Nephron (organoid): ENCODE data around the gene AGRP.

Source experiments
- H3K27ac Mint-ChIP-seq, 3 experiments: 2 replicates each; pipeline ENCODE4 v1.8.0; 2020; ENCODE audit warnings: mixed read lengths in 3 of 3, mild to moderate bottlenecking in 2 of 3, moderate library complexity in 1 of 3
- H3K27me3 Mint-ChIP-seq: 2 replicates; pipeline ENCODE4 v1.8.0; 2021; ENCODE audit warnings: low read depth, mild to moderate bottlenecking, moderate library complexity, mixed read lengths
- H3K36me3 Mint-ChIP-seq: 2 replicates; pipeline ENCODE4 v1.8.0; 2020; ENCODE audit warnings: low read depth, mixed read lengths
- H3K4me1 Mint-ChIP-seq: 2 replicates; pipeline ENCODE4 v1.8.0; 2020; ENCODE audit warnings: mixed read lengths
- H3K4me3 Mint-ChIP-seq, 3 experiments: 2 replicates each; pipeline ENCODE4 v1.8.0; 2020; ENCODE audit warnings: mild to moderate bottlenecking in 3 of 3, mixed read lengths in 3 of 3, moderate library complexity in 2 of 3
- H3K9me3 Mint-ChIP-seq: 2 replicates; pipeline ENCODE4 v1.8.0; 2020; ENCODE audit warnings: mixed read lengths
- TF ChIP-seq, protein P1 (sequence below), 3 experiments: fragments of 200-600 bp; sonication (generic); IDR thresholded peaks; one replicate each; pipeline ENCODE4 v1.5.0; 2021; ENCODE audit warnings: antibody characterized with exemption in 3 of 3; ENCODE audit not compliant: unreplicated experiment in 3 of 3

Gene AGRP

GRCh38 chr16:67481561-67482232 is 1.6 kb downstream of the AGRP start:
- TF ChIP-seq, protein P1, sequence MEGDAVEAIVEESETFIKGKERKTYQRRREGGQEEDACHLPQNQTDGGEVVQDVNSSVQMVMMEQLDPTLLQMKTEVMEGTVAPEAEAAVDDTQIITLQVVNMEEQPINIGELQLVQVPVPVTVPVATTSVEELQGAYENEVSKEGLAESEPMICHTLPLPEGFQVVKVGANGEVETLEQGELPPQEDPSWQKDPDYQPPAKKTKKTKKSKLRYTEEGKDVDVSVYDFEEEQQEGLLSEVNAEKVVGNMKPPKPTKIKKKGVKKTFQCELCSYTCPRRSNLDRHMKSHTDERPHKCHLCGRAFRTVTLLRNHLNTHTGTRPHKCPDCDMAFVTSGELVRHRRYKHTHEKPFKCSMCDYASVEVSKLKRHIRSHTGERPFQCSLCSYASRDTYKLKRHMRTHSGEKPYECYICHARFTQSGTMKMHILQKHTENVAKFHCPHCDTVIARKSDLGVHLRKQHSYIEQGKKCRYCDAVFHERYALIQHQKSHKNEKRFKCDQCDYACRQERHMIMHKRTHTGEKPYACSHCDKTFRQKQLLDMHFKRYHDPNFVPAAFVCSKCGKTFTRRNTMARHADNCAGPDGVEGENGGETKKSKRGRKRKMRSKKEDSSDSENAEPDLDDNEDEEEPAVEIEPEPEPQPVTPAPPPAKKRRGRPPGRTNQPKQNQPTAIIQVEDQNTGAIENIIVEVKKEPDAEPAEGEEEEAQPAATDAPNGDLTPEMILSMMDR (IDR thresholded peaks at IDR 0.05; ENCODE audit: unreplicated experiment in 3 of 3), result no peak
- peaks cover 3% of the 10 kb centered on the region for H3K27me3 Mint-ChIP-seq
- peak overlapping the region; percentile 97 to 100 (median 99) for H3K4me3 Mint-ChIP-seq
- H3K27ac Mint-ChIP-seq, result peak overlapping the region; percentile 97 to 99 (median 99)
- H3K4me1 Mint-ChIP-seq, result peaks cover 21% of the 10 kb centered on the region
- H3K36me3 Mint-ChIP-seq, result no peaks in the 10 kb centered on the region
- H3K9me3 Mint-ChIP-seq, result no peaks in the 10 kb centered on the region

GRCh38 chr16:67480833-67481560 is 2.4 kb downstream of the AGRP start, which contains the start of gene ATP6V0D1:
ATP6V0D1 (minus strand) TSS chr16:67481157; CDS start chr16:67481086, 71 bp downstream.
- TF ChIP-seq, protein P1 (IDR thresholded peaks at IDR 0.05; ENCODE audit: unreplicated experiment in 3 of 3), result peak; percentile 84 to 92 (median 90)
- H3K36me3 Mint-ChIP-seq, result no peaks in the 10 kb centered on the region
- peak within 1 kb of the TSS; percentile 97 to 100 (median 99) for H3K4me3 Mint-ChIP-seq
- peaks cover 3% of the 10 kb centered on the region for H3K27me3 Mint-ChIP-seq
- H3K27ac Mint-ChIP-seq, result peak within 1 kb of the TSS; percentile 97 to 99 (median 99)
- H3K9me3 Mint-ChIP-seq, result no peaks in the 10 kb centered on the region
- H3K4me1 Mint-ChIP-seq, result peaks cover 21% of the 10 kb centered on the region

GRCh38 chr16:67477960-67478554 is 5.3 kb downstream of the AGRP start:
- TF ChIP-seq, protein P1 (IDR thresholded peaks at IDR 0.05; ENCODE audit: unreplicated experiment in 3 of 3), result no peak
- Mint-ChIP-seq H3K27me3 (peaks cover 3% of the 10 kb centered on the region), H3K36me3 (no peaks in the 10 kb centered on the region), H3K27ac (peak overlapping the region in 1 of 3 experiments; percentile 27), H3K9me3 (no peaks in the 10 kb centered on the region), H3K4me3 (peak overlapping the region; percentile 58 to 85 (median 77)), H3K4me1 (peaks cover 21% of the 10 kb centered on the region)

DNA sequence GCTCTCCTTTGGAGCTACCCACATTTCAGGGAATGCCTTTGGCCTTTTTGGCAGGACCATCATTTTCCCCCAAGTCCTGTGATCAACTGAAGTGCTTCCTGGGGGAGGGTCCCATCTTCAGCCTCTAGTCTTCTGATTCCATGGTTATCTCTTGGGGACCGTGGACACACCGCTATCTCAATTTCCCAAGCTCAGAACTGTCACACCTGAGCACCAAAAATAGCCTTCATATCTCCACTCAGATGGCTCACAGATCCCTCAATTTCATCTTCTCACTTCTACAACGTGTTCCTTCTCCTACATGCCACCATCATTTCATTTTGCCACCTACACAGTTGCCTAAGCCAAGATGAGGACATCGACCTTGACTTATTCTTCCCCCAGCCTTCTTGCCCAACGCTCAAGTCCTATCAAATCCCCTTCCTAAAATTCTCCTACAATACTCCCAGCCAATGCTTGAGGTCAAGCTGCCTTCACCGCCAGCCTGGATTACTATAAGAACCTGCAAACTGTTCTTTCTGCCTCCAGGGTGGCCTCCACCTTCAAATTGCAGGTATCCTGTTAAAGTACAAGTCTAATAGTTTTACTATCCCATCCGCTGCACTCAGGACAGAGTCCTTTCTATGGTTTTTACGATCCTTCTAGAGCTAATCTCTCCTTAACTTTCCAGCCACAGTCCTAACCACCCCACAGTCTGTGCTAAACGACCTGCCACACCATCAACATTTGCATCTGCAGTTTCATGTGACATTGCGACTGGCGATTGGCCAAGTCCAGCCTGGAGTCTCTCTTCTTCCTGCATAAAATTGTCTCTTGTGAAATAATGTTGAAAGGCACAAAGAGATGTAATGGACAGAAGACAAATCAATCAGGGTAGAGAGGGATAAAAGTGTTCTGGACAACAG is 8.5 kb downstream of the AGRP start:
- H3K36me3 Mint-ChIP-seq, result no peaks in the 10 kb centered on the region
- H3K27me3 Mint-ChIP-seq, result no peaks in the 10 kb centered on the region
- H3K4me1 Mint-ChIP-seq, result peaks cover 17% of the 10 kb centered on the region
- no peak overlapping the region for H3K27ac Mint-ChIP-seq
- no peak overlapping the region for H3K4me3 Mint-ChIP-seq
- H3K9me3 Mint-ChIP-seq, result no peaks in the 10 kb centered on the region
- TF ChIP-seq, protein P1 (IDR thresholded peaks at IDR 0.05; ENCODE audit: unreplicated experiment in 3 of 3), result no peak

DNA sequence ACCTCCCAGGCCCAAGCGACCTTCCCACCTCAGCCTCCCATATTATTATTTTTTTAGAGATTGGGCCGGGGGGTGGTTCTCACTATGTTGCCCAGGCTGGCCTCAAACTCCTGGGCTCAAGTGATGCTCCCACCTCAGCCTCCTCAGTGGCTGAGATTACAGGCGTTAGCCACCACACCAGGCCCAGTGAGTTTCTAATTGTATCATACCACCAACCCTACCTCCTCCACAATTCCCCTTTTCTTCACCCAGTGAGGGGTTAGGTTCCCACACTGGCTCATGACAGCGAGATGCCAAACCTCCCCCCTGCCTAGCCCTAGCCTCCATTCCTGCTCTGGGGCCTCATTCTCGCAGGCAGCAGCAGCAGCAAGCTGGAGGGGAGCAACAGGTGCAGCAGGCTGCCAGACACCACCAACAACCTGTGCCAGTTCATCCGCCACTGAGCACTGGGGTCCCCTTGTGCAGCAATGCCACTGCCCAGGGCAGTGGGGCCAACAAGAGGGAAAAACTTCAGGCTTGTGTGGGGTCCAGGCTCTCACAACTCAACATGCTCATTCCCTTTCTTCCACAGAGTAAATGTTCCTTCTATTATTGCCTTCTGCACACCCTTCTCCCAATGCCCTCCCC is 11.5 kb downstream of the AGRP start:
- H3K27me3 Mint-ChIP-seq, result peaks cover 3% of the 10 kb centered on the region
- H3K4me3 Mint-ChIP-seq, result no peak overlapping the region
- no peaks in the 10 kb centered on the region for H3K9me3 Mint-ChIP-seq
- H3K27ac Mint-ChIP-seq, result no peak overlapping the region
- H3K4me1 Mint-ChIP-seq, result peaks cover 20% of the 10 kb centered on the region
- H3K36me3 Mint-ChIP-seq, result no peaks in the 10 kb centered on the region
- TF ChIP-seq, protein P1 (IDR thresholded peaks at IDR 0.05; ENCODE audit: unreplicated experiment in 3 of 3), result no peak
